ENCODE data around the gene TRAF3IP1.
"Not testable (repeated sequence)": the region's sequence is repeated elsewhere in the genome, so short reads cannot be mapped to it uniquely, and the experiment has no call there.

Gene TRAF3IP1

GRCh38 chr2:238325694-238326093, 5.4 kb downstream of the TRAF3IP1 start:
- no peak for DNase-seq (ENCODE audit: low read depth, low spot score)
- Histone ChIP-seq H3K9ac (ENCODE audit: insufficient read length) (no peak overlapping the region), H3K27ac (no peak overlapping the region), H3K36me3 (ENCODE audit: insufficient read depth, low read length) (peaks cover 30% of the 10 kb centered on the region), H3K4me3 (no peak overlapping the region), H3K9me3 (ENCODE audit: low read depth, low read length) (no peaks in the 10 kb centered on the region)
- TF ChIP-seq POLR2AphosphoS5 (IDR thresholded peaks at IDR 0.05; ENCODE audit: borderline replicate concordance, low read depth, low read length) (no peak), FOXP2 (optimal IDR thresholded peaks at IDR 0.05; ENCODE audit: control extremely low read depth, extremely low read length, insufficient read depth) (no peak), EZH2 (IDR thresholded peaks at IDR 0.05) (no peak)

GRCh38 chr2:238326801-238327365, 6.6 kb downstream of the TRAF3IP1 start:
- Histone ChIP-seq H3K9me3 (ENCODE audit: low read depth, low read length) (no peaks in the 10 kb centered on the region), H3K4me3 (no peak overlapping the region), H3K36me3 (ENCODE audit: insufficient read depth, low read length) (peaks cover 30% of the 10 kb centered on the region), H3K27ac (no peak overlapping the region), H3K9ac (ENCODE audit: insufficient read length) (no peak overlapping the region)
- DNase-seq (ENCODE audit: low read depth, low spot score), result no peak
- TF ChIP-seq POLR2AphosphoS5 (IDR thresholded peaks at IDR 0.05; ENCODE audit: borderline replicate concordance, low read depth, low read length) (no peak), EZH2 (IDR thresholded peaks at IDR 0.05) (no peak), FOXP2 (optimal IDR thresholded peaks at IDR 0.05; ENCODE audit: control extremely low read depth, extremely low read length, insufficient read depth) (no peak)

GRCh38 chr2:238327751-238328150, 7.4 kb downstream of the TRAF3IP1 start:
- Histone ChIP-seq H3K36me3 (ENCODE audit: insufficient read depth, low read length) (peaks cover 30% of the 10 kb centered on the region), H3K9ac (ENCODE audit: insufficient read length) (no peak overlapping the region), H3K27ac (no peak overlapping the region), H3K4me3 (no peak overlapping the region), H3K9me3 (ENCODE audit: low read depth, low read length) (no peaks in the 10 kb centered on the region)
- TF ChIP-seq EZH2 (IDR thresholded peaks at IDR 0.05) (no peak), POLR2AphosphoS5 (IDR thresholded peaks at IDR 0.05; ENCODE audit: borderline replicate concordance, low read depth, low read length) (no peak), FOXP2 (optimal IDR thresholded peaks at IDR 0.05; ENCODE audit: control extremely low read depth, extremely low read length, insufficient read depth) (no peak)
- no peak for DNase-seq (ENCODE audit: low read depth, low spot score)

GRCh38 chr2:238330391-238330790, 10.1 kb downstream of the TRAF3IP1 start:
- Histone ChIP-seq H3K27ac (no peak overlapping the region), H3K9ac (ENCODE audit: insufficient read length) (no peak overlapping the region), H3K9me3 (ENCODE audit: low read depth, low read length) (no peaks in the 10 kb centered on the region), H3K36me3 (ENCODE audit: insufficient read depth, low read length) (peaks cover 38% of the 10 kb centered on the region), H3K4me3 (no peak overlapping the region)
- TF ChIP-seq FOXP2 (optimal IDR thresholded peaks at IDR 0.05; ENCODE audit: control extremely low read depth, extremely low read length, insufficient read depth) (no peak), EZH2 (IDR thresholded peaks at IDR 0.05) (no peak), POLR2AphosphoS5 (IDR thresholded peaks at IDR 0.05; ENCODE audit: borderline replicate concordance, low read depth, low read length) (no peak)
- no peak for DNase-seq (ENCODE audit: low read depth, low spot score)

GRCh38 chr2:238331916-238332315, 11.6 kb downstream of the TRAF3IP1 start:
- peaks cover 35% of the 10 kb centered on the region for H3K36me3 ChIP-seq (ENCODE audit: insufficient read depth, low read length)
- H3K9ac ChIP-seq (ENCODE audit: insufficient read length), result no peak overlapping the region
- no peak overlapping the region for H3K4me3 ChIP-seq
- H3K27ac ChIP-seq, result no peak overlapping the region
- no peak for DNase-seq (ENCODE audit: low read depth, low spot score)
- H3K9me3 ChIP-seq (ENCODE audit: low read depth, low read length), result no peaks in the 10 kb centered on the region
- TF ChIP-seq EZH2 (IDR thresholded peaks at IDR 0.05), result no peak
- TF ChIP-seq FOXP2 (optimal IDR thresholded peaks at IDR 0.05; ENCODE audit: control extremely low read depth, extremely low read length, insufficient read depth), result no peak
- no peak for TF ChIP-seq POLR2AphosphoS5 (IDR thresholded peaks at IDR 0.05; ENCODE audit: borderline replicate concordance, low read depth, low read length)

GRCh38 chr2:238334885-238335284, 14.6 kb downstream of the TRAF3IP1 start:
- peaks cover 8% of the 10 kb centered on the region for H3K36me3 ChIP-seq (ENCODE audit: insufficient read depth, low read length)
- no peak overlapping the region for H3K27ac ChIP-seq
- H3K9me3 ChIP-seq (ENCODE audit: low read depth, low read length), result no peaks in the 10 kb centered on the region
- H3K9ac ChIP-seq (ENCODE audit: insufficient read length), result no peak overlapping the region
- TF ChIP-seq FOXP2 (optimal IDR thresholded peaks at IDR 0.05; ENCODE audit: control extremely low read depth, extremely low read length, insufficient read depth) (no peak), POLR2AphosphoS5 (IDR thresholded peaks at IDR 0.05; ENCODE audit: borderline replicate concordance, low read depth, low read length) (no peak), EZH2 (IDR thresholded peaks at IDR 0.05) (no peak)
- no peak for DNase-seq (ENCODE audit: low read depth, low spot score)
- no peak overlapping the region for H3K4me3 ChIP-seq

- not testable (repeated sequence) for H3K27ac ChIP-seq; H3K4me3 ChIP-seq; H3K9me3 ChIP-seq (ENCODE audit: low read depth, low read length); H3K36me3 ChIP-seq (ENCODE audit: insufficient read depth, low read length); DNase-seq (ENCODE audit: low read depth, low spot score); H3K9ac ChIP-seq (ENCODE audit: insufficient read length)
Measured at GRCh38 chr2:238335591-238335990, 15.3 kb downstream of the TRAF3IP1 start.

- DNase-seq (ENCODE audit: low read depth, low spot score), result no peak
- TF ChIP-seq POLR2AphosphoS5 (IDR thresholded peaks at IDR 0.05; ENCODE audit: borderline replicate concordance, low read depth, low read length), result no peak
- TF ChIP-seq FOXP2 (optimal IDR thresholded peaks at IDR 0.05; ENCODE audit: control extremely low read depth, extremely low read length, insufficient read depth), result no peak
- TF ChIP-seq EZH2 (IDR thresholded peaks at IDR 0.05), result no peak
- H3K9ac ChIP-seq (ENCODE audit: insufficient read length), result no peak overlapping the region
Measured at GRCh38 chr2:238336151-238336550, 15.8 kb downstream of the TRAF3IP1 start.

GRCh38 chr2:238336793-238337444, 16.6 kb downstream of the TRAF3IP1 start:
- Histone ChIP-seq H3K27ac (no peak overlapping the region), H3K9ac (ENCODE audit: insufficient read length) (no peak overlapping the region), H3K4me3 (no peak overlapping the region), H3K9me3 (ENCODE audit: low read depth, low read length) (no peaks in the 10 kb centered on the region), H3K36me3 (ENCODE audit: insufficient read depth, low read length) (peaks cover 8% of the 10 kb centered on the region)
- TF ChIP-seq FOXP2 (optimal IDR thresholded peaks at IDR 0.05; ENCODE audit: control extremely low read depth, extremely low read length, insufficient read depth) (no peak), POLR2AphosphoS5 (IDR thresholded peaks at IDR 0.05; ENCODE audit: borderline replicate concordance, low read depth, low read length) (no peak), EZH2 (IDR thresholded peaks at IDR 0.05) (no peak)
- no peak for DNase-seq (ENCODE audit: low read depth, low spot score)

More at GRCh38 chr2:238336151-238336550, 15.8 kb downstream of the TRAF3IP1 start:
- Histone ChIP-seq H3K4me3 (no peak overlapping the region), H3K27ac (no peak overlapping the region), H3K36me3 (ENCODE audit: insufficient read depth, low read length) (peaks cover 8% of the 10 kb centered on the region), H3K9me3 (ENCODE audit: low read depth, low read length) (no peaks in the 10 kb centered on the region)
